Uterus (tissue), 2 donors: Measurements from ENCODE around the gene PYGO2.

Source experiments
- CTCF ChIP-seq, 4 experiments: fragments of 200-600 bp in 2 of 4; fragments of 450-650 bp in 2 of 4; sonication (generic) in 2 of 4; IDR thresholded peaks; one replicate each; pipeline ENCODE4 v1.5.1; 2016 to 2019; ENCODE audit warnings: antibody characterized with exemption in 4 of 4, mild to moderate bottlenecking in 2 of 4, moderate library complexity in 1 of 4
- POLR2A ChIP-seq, 2 donors: fragments of 450-650 bp; IDR thresholded peaks; one replicate each; pipeline ENCODE4 v1.6.1; 2016; ENCODE audit warnings: antibody characterized with exemption in 2 of 2, mild to moderate bottlenecking in 1 of 2, moderate library complexity in 1 of 2

GRCh38 chr1:154961207-154962155 lies at the start of gene PYGO2:
- peak; percentile 61 to 91 (median 90) for TF ChIP-seq CTCF (IDR thresholded peaks at IDR 0.05)
- TF ChIP-seq POLR2A (IDR thresholded peaks at IDR 0.05): peak; percentile 64 to 79
